Measurements from ENCODE around the gene FBLN5. TPM values are rescaled to one million over a fixed set of nuclear protein-coding genes. Genes with fewer than 3 reads are reported as not detected.

The FBLN5 gene
- total and polyA plus RNA-seq, 2 donors (not counting 3 experiments of a cell fraction or from before 2014, with no cell fraction given) = 27.6 to 33.1 TPM

GRCh38 chr14:91834571-91834970 is 112.9 kb downstream of the FBLN5 start:
- H3K27me3 ChIP-seq (ENCODE audit: control insufficient read depth in 2 of 2, insufficient read depth in 2 of 2, low read length in 2 of 2) = peaks cover 22 to 50% of the 10 kb centered on the region in 2 experiments
- H4K20me1 ChIP-seq (replicated peaks; ENCODE audit: control insufficient read depth, extremely low read depth, insufficient read depth, low read length) = no peaks in the 10 kb centered on the region
- no peak overlapping the region for H3K27ac ChIP-seq (ENCODE audit: insufficient read depth, low read depth, low read length)
- BruUV-seq (replicated peaks) = no TSS peak
- ChIA-PET CTCF (no interaction called here), POLR2A (no interaction called here)
- H3K9ac ChIP-seq (replicated peaks; ENCODE audit: extremely low read depth, insufficient read depth, low read length) = no peak overlapping the region
- H3K4me3 ChIP-seq (replicated peaks in 1 of 3; ENCODE audit: insufficient read depth in 1 of 3, low read depth in 1 of 3, low read length in 3 of 3) = no peak overlapping the region
- H3K9me3 ChIP-seq (replicated peaks; ENCODE audit: control insufficient read depth, insufficient read depth, low read length) = no peaks in the 10 kb centered on the region
- DNase-seq (ENCODE audit: low read depth, low spot score) (no peak), FAIRE-seq (no peak)
- no peaks in the 10 kb centered on the region for H3K36me3 ChIP-seq (ENCODE audit: control insufficient read depth in 2 of 2, extremely low read depth in 1 of 2, insufficient read depth in 2 of 2, low read length in 2 of 2)
- no peak overlapping the region for H2AFZ ChIP-seq (ENCODE audit: low read depth, low read length)
- H3K79me2 ChIP-seq (ENCODE audit: control insufficient read depth, insufficient read depth, low read length) = no peaks in the 10 kb centered on the region
- H3K9me1 ChIP-seq (replicated peaks; ENCODE audit: control insufficient read depth, extremely low read depth, insufficient read depth, low read length) = no peaks in the 10 kb centered on the region
- no peak for TF ChIP-seq CTCF (IDR thresholded peaks at IDR 0.05; ENCODE audit: extremely low read depth in 1 of 2, insufficient read depth in 1 of 2, low read depth in 1 of 2, low read length in 2 of 2)
- no peak for TF ChIP-seq JUN (IDR thresholded peaks at IDR 0.05; ENCODE audit: borderline replicate concordance, insufficient read depth, insufficient read length, low read depth)
- no peak for TF ChIP-seq MYC (IDR thresholded peaks at IDR 0.05; ENCODE audit: low read depth, low read length)
- TF ChIP-seq POLR2A (IDR thresholded peaks at IDR 0.05; ENCODE audit: low read depth, low read length) = no peak
- TF ChIP-seq FOS (IDR thresholded peaks at IDR 0.05; ENCODE audit: borderline replicate concordance, insufficient read depth, low read length) = no peak
- TF ChIP-seq EZH2 (IDR thresholded peaks at IDR 0.05; ENCODE audit: borderline replicate concordance, low read depth, low read length, severe bottlenecking) = no peak
- no peak for TF ChIP-seq GATA2 (IDR thresholded peaks at IDR 0.05; ENCODE audit: insufficient read depth, insufficient read length, low read depth, low read length)
- TF ChIP-seq, protein P1, sequence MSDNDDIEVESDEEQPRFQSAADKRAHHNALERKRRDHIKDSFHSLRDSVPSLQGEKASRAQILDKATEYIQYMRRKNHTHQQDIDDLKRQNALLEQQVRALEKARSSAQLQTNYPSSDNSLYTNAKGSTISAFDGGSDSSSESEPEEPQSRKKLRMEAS (IDR thresholded peaks at IDR 0.05; ENCODE audit: insufficient read depth, insufficient read length) = no peak
- no peak for TF ChIP-seq POLR2AphosphoS5 (IDR thresholded peaks at IDR 0.05; ENCODE audit: insufficient read depth, low read depth, low read length)
- intact Hi-C loops (cut with micrococcal nuclease) = no loop called here
- H3K4me1 ChIP-seq (ENCODE audit: control insufficient read depth, extremely low read depth, insufficient read depth, low read length) = no peaks in the 10 kb centered on the region
- dilution Hi-C loops (cut with MboI; ENCODE audit: extremely low pct_ligation_motif_present, low sequenced_read_pairs) = no loop called here
- no peak overlapping the region for H3K4me2 ChIP-seq (ENCODE audit: insufficient read depth, low read length)

All from endothelial cell of umbilical vein (primary cell).